GM12864 (cell line): ENCODE data around the gene NATD1.

Experiments
- DNase-seq: peaks from one replicate; pipeline ENCODE4 v3.0.0-alpha.2; 2011; ENCODE audit warnings: low read depth
- H3K4me3 ChIP-seq: 2 replicates; pipeline ENCODE4 v1.5.1; 2011; ENCODE audit warnings: mild to moderate bottlenecking, low read depth, low read length, control low read depth
- TF ChIP-seq, protein P1 (sequence below): IDR thresholded peaks from 2 replicates; pipeline ENCODE4 v1.5.1; 2011; ENCODE audit warnings: low read depth, mild to moderate bottlenecking, moderate library complexity, low read length, control low read depth, inconsistent platforms; ENCODE audit errors: missing control alignments

The NATD1 gene

DNA sequence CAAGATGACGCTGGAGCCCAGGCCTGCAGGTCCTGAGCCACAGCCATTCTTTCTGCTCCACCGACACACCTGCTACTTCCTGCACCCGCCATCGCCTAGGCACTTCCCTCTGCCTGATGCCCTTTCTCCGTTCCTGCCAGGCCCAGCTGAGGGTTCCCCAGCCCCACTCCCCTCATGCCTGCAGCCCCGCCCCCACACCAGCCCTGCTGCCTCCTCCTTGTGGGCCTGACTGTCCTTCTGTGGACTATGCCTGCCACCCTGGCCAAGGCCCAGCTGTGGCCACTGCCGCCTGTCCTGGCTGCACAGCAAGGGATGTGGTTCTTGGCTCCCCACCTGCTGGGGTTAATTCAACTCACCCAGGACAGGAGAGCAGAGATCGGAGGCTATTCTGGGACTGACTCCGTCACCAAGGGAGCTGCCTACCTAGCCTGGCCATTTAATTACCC, 7.5 kb downstream of the NATD1 start:
- DNase-seq = no peak
- TF ChIP-seq, protein P1, sequence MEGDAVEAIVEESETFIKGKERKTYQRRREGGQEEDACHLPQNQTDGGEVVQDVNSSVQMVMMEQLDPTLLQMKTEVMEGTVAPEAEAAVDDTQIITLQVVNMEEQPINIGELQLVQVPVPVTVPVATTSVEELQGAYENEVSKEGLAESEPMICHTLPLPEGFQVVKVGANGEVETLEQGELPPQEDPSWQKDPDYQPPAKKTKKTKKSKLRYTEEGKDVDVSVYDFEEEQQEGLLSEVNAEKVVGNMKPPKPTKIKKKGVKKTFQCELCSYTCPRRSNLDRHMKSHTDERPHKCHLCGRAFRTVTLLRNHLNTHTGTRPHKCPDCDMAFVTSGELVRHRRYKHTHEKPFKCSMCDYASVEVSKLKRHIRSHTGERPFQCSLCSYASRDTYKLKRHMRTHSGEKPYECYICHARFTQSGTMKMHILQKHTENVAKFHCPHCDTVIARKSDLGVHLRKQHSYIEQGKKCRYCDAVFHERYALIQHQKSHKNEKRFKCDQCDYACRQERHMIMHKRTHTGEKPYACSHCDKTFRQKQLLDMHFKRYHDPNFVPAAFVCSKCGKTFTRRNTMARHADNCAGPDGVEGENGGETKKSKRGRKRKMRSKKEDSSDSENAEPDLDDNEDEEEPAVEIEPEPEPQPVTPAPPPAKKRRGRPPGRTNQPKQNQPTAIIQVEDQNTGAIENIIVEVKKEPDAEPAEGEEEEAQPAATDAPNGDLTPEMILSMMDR = no peak
- no peak overlapping the region for H3K4me3 ChIP-seq

- TF ChIP-seq, protein P1 = no peak
- no peak for DNase-seq
- no peak overlapping the region for H3K4me3 ChIP-seq
These were observed 9.5 kb downstream of the NATD1 start for GRCh38 chr17:21243516-21244303.

GRCh38 chr17:21242780-21243515, 10.3 kb downstream of the NATD1 start:
- TF ChIP-seq, protein P1 = no peak
- no peak overlapping the region for H3K4me3 ChIP-seq
- DNase-seq = no peak

- DNase-seq = no peak
- H3K4me3 ChIP-seq = no peak overlapping the region
- TF ChIP-seq, protein P1 = no peak
These were observed 11.0 kb downstream of the NATD1 start for GRCh38 chr17:21242026-21242697.

DNA sequence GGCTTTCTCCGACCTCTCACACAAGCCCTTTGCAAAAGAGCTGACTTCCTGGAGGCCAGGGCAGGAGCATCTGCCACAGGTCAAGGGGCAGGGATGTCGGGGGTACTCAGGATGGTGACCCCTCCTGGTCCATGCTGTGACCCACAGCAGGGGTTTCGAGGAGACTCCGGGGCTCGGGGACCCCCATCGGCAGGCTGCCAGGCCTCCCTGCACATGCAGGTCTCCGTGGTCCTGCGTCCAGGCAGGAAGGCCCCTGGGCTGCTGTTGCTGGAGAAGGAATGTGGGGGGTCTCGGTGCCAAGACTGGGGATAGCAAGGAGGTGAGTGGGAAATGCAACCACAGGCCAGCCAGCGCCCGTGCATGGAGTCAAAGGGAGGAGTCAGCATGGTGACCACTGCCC, 11.6 kb downstream of the NATD1 start:
- DNase-seq = no peak
- TF ChIP-seq, protein P1 = no peak
- H3K4me3 ChIP-seq = no peak overlapping the region

DNA sequence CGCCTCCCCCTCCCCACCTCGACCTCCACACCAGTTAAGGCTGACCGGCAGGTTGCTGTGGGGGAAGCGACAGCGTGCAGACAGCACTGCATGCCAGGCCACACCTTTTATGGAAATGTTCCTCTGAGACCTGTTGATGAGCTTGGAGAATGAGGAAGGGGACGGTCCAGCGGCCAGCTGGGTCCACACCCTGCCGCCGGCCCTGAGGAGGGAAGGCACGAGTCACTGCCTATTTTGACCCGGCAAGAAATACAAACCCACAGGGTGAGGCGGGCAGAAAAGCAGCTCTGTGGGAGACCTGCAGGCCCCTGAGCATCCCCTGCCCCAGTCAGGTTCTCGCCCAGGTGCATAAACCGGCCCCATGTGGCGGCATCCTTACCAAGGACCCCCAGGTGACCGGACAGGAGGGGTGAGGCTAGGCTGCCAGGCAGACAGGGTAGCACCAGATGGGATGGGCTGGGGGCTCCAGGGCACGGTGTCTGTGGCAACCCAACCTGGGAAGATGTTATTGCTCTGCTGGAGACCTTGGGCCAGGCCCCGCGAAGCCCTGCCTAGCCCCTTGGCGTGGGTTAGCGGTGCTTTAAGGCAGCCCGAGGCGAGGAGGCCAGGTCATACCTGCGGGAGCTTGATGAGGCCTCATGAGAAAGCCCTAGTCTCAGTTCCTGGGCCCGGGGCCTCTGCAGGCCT, 12.7 kb downstream of the NATD1 start:
- no peak overlapping the region for H3K4me3 ChIP-seq
- TF ChIP-seq, protein P1 = no peak
- no peak for DNase-seq
